SW 1271 (cell line): ENCODE results near the gene COL11A2.
"Not testable (repeated sequence)": the region's sequence is repeated elsewhere in the genome, so short reads cannot be mapped to it uniquely, and the experiment has no call there.

Source experiments
- DNase-seq, 2 experiments: peaks; one replicate each; lab custom pipeline; 2025; lab: John Stamatoyannopoulos, UW

The COL11A2 gene

GRCh38 chr6:33154349-33154748, 37.9 kb downstream of the COL11A2 start:
- DNase-seq = no peak

- no peak for DNase-seq
Measured at GRCh38 chr6:33151050-33151449, 41.2 kb downstream of the COL11A2 start.

- DNase-seq = not testable (repeated sequence)
Measured at GRCh38 chr6:33150560-33150959, 41.7 kb downstream of the COL11A2 start.

GRCh38 chr6:33147807-33148666, 44.2 kb downstream of the COL11A2 start:
- DNase-seq = peak in 1 of 2 experiments; percentile 64

GRCh38 chr6:33144373-33144772, 47.9 kb downstream of the COL11A2 start:
- DNase-seq = no peak

GRCh38 chr6:33143113-33143770, 49.0 kb downstream of the COL11A2 start:
- DNase-seq = no peak

- DNase-seq = no peak
Measured at GRCh38 chr6:33142501-33143070, 49.7 kb downstream of the COL11A2 start.

- no peak for DNase-seq
Measured at GRCh38 chr6:33140556-33140955, 51.7 kb downstream of the COL11A2 start.

GRCh38 chr6:33139596-33140206, 52.6 kb downstream of the COL11A2 start:
- no peak for DNase-seq

GRCh38 chr6:33136310-33136900, 55.9 kb downstream of the COL11A2 start:
- DNase-seq = no peak

- no peak for DNase-seq
Measured at GRCh38 chr6:33132081-33132524, 60.2 kb downstream of the COL11A2 start.

GRCh38 chr6:33128318-33128717, 63.9 kb downstream of the COL11A2 start:
- DNase-seq = no peak

- DNase-seq = peak in 1 of 2 experiments; percentile 33
Measured at GRCh38 chr6:33126101-33126714, 66.1 kb downstream of the COL11A2 start.

GRCh38 chr6:33124947-33125346, 67.3 kb downstream of the COL11A2 start:
- DNase-seq = no peak

GRCh38 chr6:33124525-33124901, 67.8 kb downstream of the COL11A2 start:
- DNase-seq = no peak

- DNase-seq = peak in 1 of 2 experiments; percentile 23
Measured at GRCh38 chr6:33123732-33124524, 68.3 kb downstream of the COL11A2 start.

- no peak for DNase-seq
Measured at GRCh38 chr6:33123181-33123580, 69.1 kb downstream of the COL11A2 start.

- no peak for DNase-seq
Measured at GRCh38 chr6:33120001-33120400, 72.3 kb downstream of the COL11A2 start.

- DNase-seq = peak; percentile 35 to 58
Measured at GRCh38 chr6:33118525-33119123, 73.6 kb downstream of the COL11A2 start.

GRCh38 chr6:33117811-33118277, 74.4 kb downstream of the COL11A2 start:
- DNase-seq = no peak
